Mesenchymal stem cell (in vitro differentiated cells and primary cell): Measurements from ENCODE around the gene IFIT5.

Experiments used
- DNase-seq: peaks from one replicate; pipeline ENCODE4 v3.0.0-alpha.2; 2013
- H2AFZ ChIP-seq: one replicate; pipeline ENCODE4 v1.6.1; 2013; ENCODE audit warnings: low read depth, mild to moderate bottlenecking, control low read depth, inconsistent platforms, low read length, moderate library complexity
- H2AK5ac ChIP-seq: 2 replicates; pipeline ENCODE4 v1.6.1; 2013; ENCODE audit warnings: low read length, moderate library complexity, mild to moderate bottlenecking, inconsistent platforms; ENCODE audit not compliant: severe bottlenecking
- H2BK120ac ChIP-seq: one replicate; pipeline ENCODE4 v1.6.1; 2013; ENCODE audit warnings: low read depth, mild to moderate bottlenecking, inconsistent platforms, low read length, moderate library complexity
- H2BK12ac ChIP-seq, 2 experiments: one replicate each; pipeline ENCODE4 v1.6.1; 2013; ENCODE audit warnings: inconsistent platforms in 2 of 2, low read length in 2 of 2, mild to moderate bottlenecking in 2 of 2, moderate library complexity in 2 of 2, control low read depth in 1 of 2
- H2BK15ac ChIP-seq: one replicate; pipeline ENCODE4 v1.6.1; 2013; ENCODE audit warnings: mild to moderate bottlenecking, low read depth, inconsistent platforms; ENCODE audit not compliant: poor library complexity, severe bottlenecking
- H2BK5ac ChIP-seq: 2 replicates; pipeline ENCODE4 v1.6.1; 2013; ENCODE audit warnings: low read depth, mild to moderate bottlenecking, low read length, control low read depth, inconsistent platforms; ENCODE audit not compliant: poor library complexity, severe bottlenecking
- H3K14ac ChIP-seq, 2 experiments: one replicate each; pipeline ENCODE4 v1.6.1; 2013; ENCODE audit warnings: inconsistent platforms in 2 of 2, low read length in 2 of 2, control low read depth in 1 of 2, mild to moderate bottlenecking in 1 of 2, moderate library complexity in 1 of 2
- H3K18ac ChIP-seq, 2 experiments: one replicate each; pipeline ENCODE4 v1.6.1; 2013; ENCODE audit warnings: inconsistent platforms in 2 of 2, low read length in 2 of 2, control low read depth in 1 of 2, low read depth in 1 of 2, mild to moderate bottlenecking in 1 of 2
- H3K23ac ChIP-seq, 2 experiments: one replicate each; pipeline ENCODE4 v1.6.1; 2013; ENCODE audit warnings: inconsistent platforms in 2 of 2, low read length in 2 of 2, mild to moderate bottlenecking in 2 of 2, moderate library complexity in 2 of 2, control low read depth in 1 of 2
- H3K27ac ChIP-seq: 2 replicates; pipeline ENCODE4 v1.5.1; 2013; ENCODE audit warnings: mild to moderate bottlenecking, moderate library complexity, low read length, control low read depth, inconsistent platforms; ENCODE audit not compliant: poor library complexity, severe bottlenecking
- H3K27me3 ChIP-seq, 2 experiments: 2 replicates each; pipeline versions ENCODE4 v1.6.1 to v1.7.0; 2013; ENCODE audit warnings: low read length in 2 of 2, mild to moderate bottlenecking in 2 of 2, moderate library complexity in 2 of 2, control low read depth in 1 of 2, inconsistent platforms in 1 of 2; ENCODE audit not compliant: control insufficient read depth in 1 of 2, insufficient read depth in 1 of 2
- H3K36me3 ChIP-seq, 2 experiments: 2 replicates each; pipeline versions ENCODE4 v1.6.1 to v1.7.0; 2013; ENCODE audit warnings: low read length in 2 of 2, control low read depth in 1 of 2, inconsistent platforms in 1 of 2, low read depth in 1 of 2, mild to moderate bottlenecking in 1 of 2; ENCODE audit not compliant: insufficient read depth in 2 of 2, control insufficient read depth in 1 of 2
- H3K4ac ChIP-seq, 2 experiments: one replicate each; pipeline ENCODE4 v1.6.1; 2013; ENCODE audit warnings: inconsistent platforms in 2 of 2, low read length in 2 of 2, mild to moderate bottlenecking in 2 of 2, moderate library complexity in 2 of 2, control low read depth in 1 of 2, low read depth in 1 of 2
- H3K4me1 ChIP-seq: 2 replicates; pipeline ENCODE4 v1.6.1; 2013; ENCODE audit warnings: low read depth, low read length, control low read depth; ENCODE audit not compliant: control insufficient read depth, insufficient read depth
- H3K4me2 ChIP-seq: 2 replicates; pipeline ENCODE4 v1.6.1; 2013; ENCODE audit warnings: low read length, mild to moderate bottlenecking, inconsistent platforms; ENCODE audit not compliant: poor library complexity, severe bottlenecking
- H3K4me3 ChIP-seq, 2 experiments: 2 replicates each; pipeline versions ENCODE4 v1.5.1 to v1.7.0; 2013; ENCODE audit warnings: low read length in 2 of 2, mild to moderate bottlenecking in 2 of 2, control low read depth in 1 of 2, low read depth in 1 of 2; ENCODE audit not compliant: insufficient read depth in 1 of 2
- H3K79me1 ChIP-seq: replicated peaks from 2 replicates; pipeline ENCODE4 v1.6.1; 2013; ENCODE audit warnings: mild to moderate bottlenecking, control low read depth, low read length, inconsistent platforms; ENCODE audit not compliant: poor library complexity, severe bottlenecking
- H3K9ac ChIP-seq: 2 replicates; pipeline ENCODE4 v1.7.0; 2013; ENCODE audit warnings: mild to moderate bottlenecking, low read length, moderate library complexity
- H3K9me3 ChIP-seq: 2 replicates; pipeline ENCODE4 v1.7.0; 2013; ENCODE audit warnings: mild to moderate bottlenecking, low read length; ENCODE audit not compliant: control insufficient read depth
- H4K8ac ChIP-seq: one replicate; pipeline ENCODE4 v1.6.1; 2013; ENCODE audit warnings: inconsistent platforms, mild to moderate bottlenecking, low read length, moderate library complexity
- H4K91ac ChIP-seq: one replicate; pipeline ENCODE4 v1.6.1; 2013; ENCODE audit warnings: mild to moderate bottlenecking, low read length, inconsistent platforms
- WGBS: methylation state at CpG from one replicate; pipeline ENCODE4 v1.1.7; 2013; ENCODE audit warnings: mixed read lengths; 5-methylcytosine and 5-hydroxymethylcytosine counted together

IFIT5 gene

GRCh38 chr10:89458291-89458690 is 43.9 kb downstream of the IFIT5 start:
- H3K79me1 ChIP-seq, result no peaks in the 10 kb centered on the region
- H3K36me3 ChIP-seq, result no peaks in the 10 kb centered on the region
- no peak overlapping the region for H2BK5ac ChIP-seq
- peak overlapping the region in 1 of 2 experiments; percentile 11 for H3K4ac ChIP-seq
- no peaks in the 10 kb centered on the region for H3K9me3 ChIP-seq
- H4K8ac ChIP-seq, result peak overlapping the region; percentile 75
- no peak overlapping the region for H4K91ac ChIP-seq
- peak overlapping the region in 1 of 2 experiments; percentile 87 for H2BK12ac ChIP-seq
- no peak overlapping the region for H2BK15ac ChIP-seq
- no peak overlapping the region for H2AFZ ChIP-seq
- peak overlapping the region; percentile 58 for H2BK120ac ChIP-seq
- H3K4me2 ChIP-seq, result no peak overlapping the region
- DNase-seq, result peak; percentile 64
- no CpG with 5 or more reads among the region's 3 CpGs for WGBS
- H3K23ac ChIP-seq, result no peak overlapping the region
- H3K27me3 ChIP-seq, result no peaks in the 10 kb centered on the region
- peak overlapping the region; percentile 37 to 87 for H3K18ac ChIP-seq
- H3K4me1 ChIP-seq, result no peaks in the 10 kb centered on the region
- H2AK5ac ChIP-seq, result peak overlapping the region; percentile 44
- no peak overlapping the region for H3K27ac ChIP-seq
- no peak overlapping the region for H3K4me3 ChIP-seq
- no peak overlapping the region for H3K14ac ChIP-seq
- H3K9ac ChIP-seq, result no peak overlapping the region

GRCh38 chr10:89458784-89459183 is 44.4 kb downstream of the IFIT5 start:
- Histone ChIP-seq H3K4me2 (no peak overlapping the region), H3K36me3 (no peaks in the 10 kb centered on the region), H2BK120ac (no peak overlapping the region), H3K9ac (no peak overlapping the region), H3K9me3 (no peaks in the 10 kb centered on the region), H3K4me1 (no peaks in the 10 kb centered on the region), H2BK15ac (no peak overlapping the region), H3K4me3 (no peak overlapping the region), H3K23ac (no peak overlapping the region), H2BK5ac (no peak overlapping the region), H3K4ac (no peak overlapping the region), H4K91ac (no peak overlapping the region), H3K79me1 (no peaks in the 10 kb centered on the region), H2BK12ac (no peak overlapping the region), H2AK5ac (no peak overlapping the region), H3K18ac (no peak overlapping the region), H3K27ac (no peak overlapping the region), H4K8ac (no peak overlapping the region), H3K27me3 (no peaks in the 10 kb centered on the region), H2AFZ (no peak overlapping the region), H3K14ac (no peak overlapping the region)
- WGBS, result 76% methylated on average over 1 of the region's 1 CpG
- peak; percentile 66 for DNase-seq

- Histone ChIP-seq H3K79me1 (no peaks in the 10 kb centered on the region), H3K4me2 (no peak overlapping the region), H3K23ac (no peak overlapping the region), H4K91ac (no peak overlapping the region), H2AK5ac (no peak overlapping the region), H3K18ac (peak overlapping the region in 1 of 2 experiments; percentile 0), H2BK120ac (no peak overlapping the region), H4K8ac (no peak overlapping the region), H3K27ac (no peak overlapping the region), H3K4ac (no peak overlapping the region), H3K9ac (no peak overlapping the region), H2BK5ac (no peak overlapping the region), H3K9me3 (no peaks in the 10 kb centered on the region), H2AFZ (no peak overlapping the region), H3K4me1 (peaks cover 2% of the 10 kb centered on the region), H3K36me3 (no peaks in the 10 kb centered on the region), H2BK15ac (no peak overlapping the region), H2BK12ac (no peak overlapping the region), H3K27me3 (no peaks in the 10 kb centered on the region), H3K14ac (no peak overlapping the region), H3K4me3 (no peak overlapping the region)
- DNase-seq, result no peak
- 93% methylated on average over 4 of the region's 6 CpGs for WGBS
Measured at GRCh38 chr10:89463846-89464537, 49.6 kb downstream of the IFIT5 start.

GRCh38 chr10:89465196-89465595 is 50.8 kb downstream of the IFIT5 start:
- no CpG with 5 or more reads among the region's 2 CpGs for WGBS
- H3K4me2 ChIP-seq, result no peak overlapping the region
- H3K18ac ChIP-seq, result no peak overlapping the region
- H3K4me1 ChIP-seq, result peaks cover 2% of the 10 kb centered on the region
- H3K23ac ChIP-seq, result no peak overlapping the region
- H3K4ac ChIP-seq, result no peak overlapping the region
- H4K91ac ChIP-seq, result no peak overlapping the region
- no peak overlapping the region for H3K9ac ChIP-seq
- no peak overlapping the region for H3K14ac ChIP-seq
- H3K9me3 ChIP-seq, result no peaks in the 10 kb centered on the region
- no peak overlapping the region for H2BK15ac ChIP-seq
- H2BK12ac ChIP-seq, result no peak overlapping the region
- no peak overlapping the region for H4K8ac ChIP-seq
- no peaks in the 10 kb centered on the region for H3K36me3 ChIP-seq
- no peak overlapping the region for H2AK5ac ChIP-seq
- no peaks in the 10 kb centered on the region for H3K27me3 ChIP-seq
- no peak overlapping the region for H3K4me3 ChIP-seq
- H2BK120ac ChIP-seq, result no peak overlapping the region
- DNase-seq, result no peak
- H3K27ac ChIP-seq, result no peak overlapping the region
- H2BK5ac ChIP-seq, result no peak overlapping the region
- H2AFZ ChIP-seq, result no peak overlapping the region
- no peaks in the 10 kb centered on the region for H3K79me1 ChIP-seq
